Right kidney (tissue), 1 donor: ENCODE results near the gene ZNF75A.

ENCODE experiments used
- DNase-seq: peaks from one replicate; pipeline ENCODE4 v3.0.0-alpha.2; 2016

The ZNF75A gene

GRCh38 chr16:3364774-3365427 is 59.6 kb downstream of the ZNF75A start:
- peak; percentile 70 for DNase-seq
